ENCODE data around the gene PIKFYVE. TPM values are rescaled to one million over a fixed set of nuclear protein-coding genes. Genes with fewer than 3 reads are reported as not detected.
"Not testable (repeated sequence)": the region's sequence is repeated elsewhere in the genome, so short reads cannot be mapped to it uniquely, and the experiment has no call there.

The PIKFYVE gene
- polyA plus RNA-seq, 3 donors: 20.1 to 30.8 (median 28.0) TPM

- DNase-seq: no peak
Measured at GRCh38 chr2:208300847-208301618, 35.0 kb downstream of the PIKFYVE start.

- DNase-seq: no peak
Measured at GRCh38 chr2:208304157-208304556, 38.1 kb downstream of the PIKFYVE start.

- DNase-seq: no peak
Measured at GRCh38 chr2:208304695-208305094, 38.6 kb downstream of the PIKFYVE start.

- DNase-seq: no peak
Measured at GRCh38 chr2:208306291-208306690, 40.2 kb downstream of the PIKFYVE start.

- DNase-seq: no peak
Measured at GRCh38 chr2:208311321-208311720, 45.3 kb downstream of the PIKFYVE start.

- DNase-seq: no peak
Measured at GRCh38 chr2:208311954-208312353, 45.9 kb downstream of the PIKFYVE start.

- DNase-seq: no peak
Measured at GRCh38 chr2:208315081-208315788, 49.2 kb downstream of the PIKFYVE start.

- DNase-seq: no peak
Measured at GRCh38 chr2:208318127-208318526, 52.1 kb downstream of the PIKFYVE start.

- DNase-seq: no peak
Measured at GRCh38 chr2:208319391-208319790, 53.3 kb downstream of the PIKFYVE start.

- no peak for DNase-seq
Measured at GRCh38 chr2:208320686-208321085, 54.6 kb downstream of the PIKFYVE start.

- DNase-seq: no peak
Measured at GRCh38 chr2:208326016-208326415, 60.0 kb downstream of the PIKFYVE start.

GRCh38 chr2:208329485-208329884, 63.4 kb downstream of the PIKFYVE start:
- DNase-seq: no peak

- DNase-seq: no peak
Measured at GRCh38 chr2:208334230-208334629, 68.2 kb downstream of the PIKFYVE start.

GRCh38 chr2:208346756-208347155, 80.7 kb downstream of the PIKFYVE start:
- DNase-seq: no peak

GRCh38 chr2:208350610-208351009, 84.6 kb downstream of the PIKFYVE start:
- no peak for DNase-seq

- no peak for DNase-seq
Measured at GRCh38 chr2:208352644-208353567, 86.9 kb downstream of the PIKFYVE start.

GRCh38 chr2:208354964-208355381, 88.9 kb downstream of the PIKFYVE start:
- no peak for DNase-seq

- DNase-seq: not testable (repeated sequence)
Measured at GRCh38 chr2:208356420-208356819, 90.4 kb downstream of the PIKFYVE start.

GRCh38 chr2:208356846-208357574, 91.0 kb downstream of the PIKFYVE start:
- DNase-seq: no peak

- no peak for DNase-seq
Measured at GRCh38 chr2:208358758-208359631, 92.9 kb downstream of the PIKFYVE start.

GRCh38 chr2:208359632-208359986, 93.6 kb downstream of the PIKFYVE start:
- DNase-seq: no peak

Measured in renal pelvis (tissue), 4 donors.